HPDE6-E6E7 (cell line): ENCODE data around the gene TRMT10B.
A peak's percentile ranks its signal among the peaks of the same experiment; 100 is the strongest.

Source experiments
- DNase-seq: peaks from one replicate; pipeline ENCODE4 v3.0.0; 2011; ENCODE audit warnings: missing footprints; ENCODE audit errors: extremely low spot score

TRMT10B gene, protein sequence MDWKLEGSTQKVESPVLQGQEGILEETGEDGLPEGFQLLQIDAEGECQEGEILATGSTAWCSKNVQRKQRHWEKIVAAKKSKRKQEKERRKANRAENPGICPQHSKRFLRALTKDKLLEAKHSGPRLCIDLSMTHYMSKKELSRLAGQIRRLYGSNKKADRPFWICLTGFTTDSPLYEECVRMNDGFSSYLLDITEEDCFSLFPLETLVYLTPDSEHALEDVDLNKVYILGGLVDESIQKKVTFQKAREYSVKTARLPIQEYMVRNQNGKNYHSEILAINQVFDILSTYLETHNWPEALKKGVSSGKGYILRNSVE

GRCh38 chr9:37753489-37754190, at the start of gene TRMT10B:
TSS of gene TRMT10B (plus strand) at chr9:37753805. CDS start at chr9:37761932, 8,127 bp downstream.
- DNase-seq, result peak; percentile 76

- DNase-seq, result no peak
Measured at GRCh38 chr9:37705787-37706186, 47.8 kb upstream of the TRMT10B start.

- DNase-seq, result no peak
Measured at GRCh38 chr9:37706290-37706689, 47.3 kb upstream of the TRMT10B start.

DNA sequence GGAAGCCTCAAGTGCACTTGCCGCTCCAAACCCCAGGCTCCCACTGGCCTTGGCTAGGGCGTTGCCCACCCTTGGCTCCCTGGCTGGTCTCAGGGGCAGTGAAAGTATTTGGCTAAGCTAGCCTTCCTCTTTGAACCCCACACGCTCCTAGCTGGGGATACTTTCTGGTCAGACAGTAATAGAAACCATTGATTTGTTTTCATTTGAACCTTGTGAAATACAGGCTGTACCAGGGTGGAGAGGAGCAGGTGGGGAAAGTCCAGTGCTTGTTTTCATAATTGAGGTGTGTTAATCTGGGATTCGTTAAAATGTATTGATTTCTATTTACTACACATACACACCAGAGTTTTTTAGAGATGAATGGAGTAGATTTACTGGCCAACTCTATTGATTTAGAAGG, 45.9 kb upstream of the TRMT10B start:
- no peak for DNase-seq

DNA sequence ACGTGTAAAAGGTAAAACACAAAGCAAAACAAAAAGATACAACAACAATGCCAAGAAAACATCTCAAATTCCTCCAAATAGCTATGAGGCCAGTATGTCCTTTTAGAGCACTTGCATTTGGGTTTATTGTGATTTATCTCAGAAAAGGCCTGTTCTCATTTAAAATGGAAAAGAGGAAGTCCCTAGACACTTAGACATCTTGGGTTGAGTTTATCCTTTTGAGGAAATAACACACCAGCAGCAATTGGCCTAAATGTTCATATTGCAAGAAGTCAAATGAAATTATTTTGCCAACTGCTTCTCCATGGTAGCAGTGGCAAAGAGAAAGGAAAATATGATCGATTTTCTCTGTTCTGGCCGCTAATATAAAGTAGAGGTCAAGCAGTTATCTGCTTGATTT, 43.6 kb upstream of the TRMT10B start:
- no peak for DNase-seq

GRCh38 chr9:37715260-37715659, 38.3 kb upstream of the TRMT10B start:
- DNase-seq, result no peak

DNA sequence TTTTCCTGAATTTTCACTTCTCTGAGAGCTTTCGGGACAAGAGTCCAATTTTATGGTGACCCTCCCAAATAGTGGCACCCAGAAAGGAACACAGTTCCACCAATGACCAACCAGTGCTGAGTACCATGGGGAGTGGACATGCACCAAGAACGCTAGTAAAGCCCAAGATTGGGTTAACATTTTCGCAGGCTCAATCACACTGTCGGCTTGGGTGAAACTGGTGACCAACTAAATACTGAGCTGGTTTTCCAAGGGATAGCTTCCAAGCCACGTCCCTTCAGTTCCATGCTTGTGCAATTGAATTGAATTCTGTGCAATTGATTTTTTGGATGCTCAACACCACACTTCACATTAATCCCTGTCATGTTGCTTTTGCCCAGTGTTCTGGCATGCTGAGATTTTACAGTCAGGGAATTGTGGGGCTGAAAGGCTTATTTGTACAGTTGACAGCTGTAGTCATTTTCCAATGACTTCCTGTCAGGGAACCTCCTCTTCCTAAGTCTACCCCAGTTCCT, 37.6 kb upstream of the TRMT10B start:
- no peak for DNase-seq

DNA sequence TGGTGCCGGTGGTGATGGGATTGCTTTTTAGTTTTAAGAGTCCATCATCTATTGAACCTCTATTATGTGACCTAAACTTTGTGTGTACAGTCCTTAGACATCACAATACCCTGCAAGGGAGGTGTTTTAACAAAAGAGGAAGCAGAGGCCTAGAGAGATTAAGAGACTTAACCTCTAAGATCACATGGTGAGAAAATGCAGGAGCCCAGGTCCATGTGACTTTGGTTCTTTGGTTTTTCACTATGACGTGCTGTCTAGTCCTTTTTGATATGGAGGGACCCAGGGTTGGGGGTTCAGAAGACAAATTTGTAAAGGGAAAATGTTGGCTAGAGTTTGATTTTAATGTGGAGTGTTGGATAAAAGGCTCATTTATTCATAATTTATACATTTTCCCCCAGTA, 34.1 kb upstream of the TRMT10B start:
- no peak for DNase-seq

- no peak for DNase-seq
Measured at GRCh38 chr9:37727013-37727412, 26.6 kb upstream of the TRMT10B start.

DNA sequence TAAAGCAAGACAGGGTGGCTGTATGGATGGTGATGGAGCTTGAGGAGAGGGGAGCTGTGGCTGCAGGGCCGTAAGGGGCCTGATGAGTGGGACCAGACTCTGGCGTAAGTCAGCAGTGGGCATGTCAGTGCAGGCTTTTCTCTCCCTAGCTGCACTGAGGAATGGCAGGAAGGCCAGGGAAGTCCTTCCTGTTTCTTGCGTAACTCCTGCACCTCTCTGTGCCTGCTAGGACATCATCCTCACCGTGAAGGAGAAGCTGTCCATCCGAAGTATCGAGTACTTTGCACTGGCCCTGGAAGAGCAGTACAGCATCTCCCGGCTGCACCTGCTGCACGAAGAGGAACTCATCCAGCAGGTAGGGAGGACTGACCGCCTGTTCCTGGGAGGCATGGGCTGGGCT, 24.1 kb upstream of the TRMT10B start:
- DNase-seq, result peak; percentile 76

GRCh38 chr9:37730256-37730655, 23.3 kb upstream of the TRMT10B start:
- no peak for DNase-seq

DNA sequence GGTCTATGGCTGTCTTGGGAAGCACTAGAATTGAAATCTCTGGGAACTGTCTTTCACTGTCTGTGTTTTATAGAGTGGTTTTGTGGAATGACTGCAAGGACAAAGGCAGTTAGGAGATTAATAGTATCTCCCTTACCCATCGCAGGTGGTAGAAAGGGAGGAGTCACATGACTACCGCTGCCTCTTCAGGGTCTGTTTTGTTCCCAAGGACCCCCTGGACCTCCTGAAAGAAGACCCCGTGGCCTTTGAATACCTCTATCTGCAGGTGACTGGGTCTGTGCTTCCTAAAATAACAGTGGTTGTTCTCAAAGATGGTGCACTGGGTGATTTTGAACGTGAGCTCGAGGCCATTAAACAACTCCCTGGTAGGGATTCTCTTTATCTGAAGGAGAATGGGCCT, 22.8 kb upstream of the TRMT10B start:
- DNase-seq, result no peak

- DNase-seq, result no peak
Measured at GRCh38 chr9:37732086-37732741, 21.4 kb upstream of the TRMT10B start.

GRCh38 chr9:37732952-37733351, 20.7 kb upstream of the TRMT10B start:
- DNase-seq, result no peak

DNA sequence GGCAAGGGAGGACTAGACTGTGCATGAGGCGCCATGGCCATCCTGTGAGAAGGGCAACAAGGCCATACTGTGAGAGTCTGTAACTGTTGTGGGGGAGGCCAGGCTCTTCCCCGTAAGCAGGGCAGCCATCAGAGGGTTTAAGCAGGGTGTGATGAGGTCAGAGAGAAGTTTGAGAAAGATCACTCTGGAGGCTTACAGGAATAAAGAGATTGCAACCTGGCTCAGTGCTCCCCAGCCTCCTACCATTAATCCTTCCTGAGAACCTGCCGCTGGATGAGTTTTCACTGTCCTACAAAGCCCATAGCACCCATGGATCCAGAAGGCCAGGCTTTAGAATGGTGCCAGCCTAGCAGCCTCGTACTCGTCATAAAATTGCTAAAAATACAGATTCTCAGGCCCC, 14.4 kb upstream of the TRMT10B start:
- DNase-seq, result no peak

- DNase-seq, result no peak
Measured at GRCh38 chr9:37740128-37740527, 13.5 kb upstream of the TRMT10B start.

DNA sequence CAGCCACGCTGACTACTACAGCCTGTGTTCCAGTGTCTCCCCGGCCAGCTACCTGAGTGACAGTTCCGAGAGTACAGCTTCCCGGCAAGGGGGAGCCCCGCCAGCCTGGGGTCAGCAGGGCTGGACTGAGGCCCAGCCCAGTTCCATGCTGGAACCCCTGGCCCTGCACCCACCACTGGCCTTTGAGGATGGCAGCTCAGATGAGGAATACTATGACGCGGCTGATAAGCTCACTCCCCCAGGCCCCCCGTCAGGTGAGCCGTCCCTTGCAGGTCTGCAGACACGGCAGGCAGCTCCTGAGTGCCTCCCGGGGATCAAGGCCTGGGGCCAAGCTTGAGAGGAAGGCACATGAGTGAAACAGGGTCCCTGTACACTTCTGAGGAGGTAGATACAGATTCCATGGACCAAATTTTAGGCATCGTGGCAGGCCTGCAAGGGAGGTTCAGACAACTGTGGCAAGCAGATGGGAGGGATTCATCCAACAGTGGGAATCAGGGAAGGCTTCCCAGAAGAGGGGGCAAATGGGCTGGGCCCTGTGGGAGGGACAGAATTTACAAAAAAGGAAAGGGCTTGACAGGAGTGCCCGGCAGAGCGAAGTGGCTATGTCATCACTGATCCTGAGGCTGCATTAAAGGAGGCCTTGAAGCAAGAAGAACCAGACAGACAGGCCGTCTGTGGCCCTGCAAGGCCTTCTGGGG, 12.8 kb upstream of the TRMT10B start:
- DNase-seq, result no peak

DNA sequence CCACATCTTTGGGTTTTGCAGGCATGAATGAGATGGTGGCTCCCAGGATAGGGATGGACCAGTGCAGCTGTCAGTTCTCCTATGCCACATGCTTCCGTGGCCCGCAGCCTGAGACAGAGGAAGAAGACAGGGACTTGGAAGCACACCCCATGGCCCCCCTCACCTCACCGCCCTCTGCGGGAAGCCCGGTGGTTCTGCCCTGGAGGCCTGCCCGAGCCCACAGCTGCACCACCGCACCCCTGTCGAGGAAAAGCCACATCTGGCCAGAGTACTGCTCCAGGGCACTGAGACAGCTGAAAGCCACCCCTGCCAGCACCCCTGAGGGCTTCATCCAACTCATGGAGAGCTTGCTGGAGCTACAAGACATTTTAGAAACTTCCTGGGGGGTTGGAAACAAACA, 7.6 kb upstream of the TRMT10B start:
- DNase-seq, result no peak

GRCh38 chr9:37746448-37747270, 6.9 kb upstream of the TRMT10B start:
- no peak for DNase-seq

DNA sequence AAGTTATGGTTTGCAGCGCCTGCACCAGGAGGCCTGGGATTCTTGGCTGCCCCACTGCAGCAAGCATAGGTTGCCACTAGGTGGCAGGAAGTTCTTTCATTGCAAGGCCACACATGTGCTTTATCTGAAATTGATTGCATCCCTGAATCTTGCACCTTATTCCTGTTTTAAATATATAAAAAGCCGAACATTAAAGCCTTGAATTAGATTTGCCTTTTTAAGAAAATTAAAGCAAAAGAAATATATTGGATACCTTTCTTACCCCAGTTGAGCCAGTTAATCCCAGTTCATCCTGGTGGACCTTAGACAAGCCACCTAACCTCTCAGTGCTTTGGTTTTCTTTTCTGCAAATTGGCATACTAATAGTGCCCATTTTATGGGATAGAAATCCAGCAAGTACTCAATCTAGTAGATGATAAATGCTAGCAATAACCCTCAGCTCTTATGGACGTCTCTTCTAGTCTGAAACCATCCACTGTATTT, 6.3 kb upstream of the TRMT10B start:
- peak; percentile 76 for DNase-seq

- DNase-seq, result no peak
Measured at GRCh38 chr9:37749129-37749528, 4.5 kb upstream of the TRMT10B start.
